Esophagus muscularis mucosa (tissue), 4 donors: ENCODE measurements around the gene TUFT1. TPM values are rescaled to one million over a fixed set of nuclear protein-coding genes. Genes with fewer than 3 reads are reported as not detected.

Experiments used
- DNase-seq: peaks from one replicate; pipeline ENCODE4 v3.0.0-alpha.2; 2017; ENCODE audit errors: extremely low spot score
- H3K27ac ChIP-seq, 4 donors: fragments of 200-600 bp; sonication (generic); replicated peaks in 1 of 4; 1 replicate in 3 of 4; 2 replicates in 1 of 4; pipeline ENCODE4 v1.5.1; 2016 to 2019; ENCODE audit warnings: mild to moderate bottlenecking in 1 of 4
- H3K27me3 ChIP-seq, 4 donors: fragments of 200-600 bp; sonication (generic); one replicate each; pipeline versions ENCODE4 v1.5.1 to v1.6.0; 2016 to 2019
- H3K36me3 ChIP-seq, 4 donors: fragments of 200-600 bp; sonication (generic); one replicate each; pipeline ENCODE4 v1.5.1; 2016 to 2019
- H3K4me1 ChIP-seq, 4 donors: fragments of 200-600 bp; sonication (generic); one replicate each; pipeline ENCODE4 v1.5.1; 2016 to 2019
- H3K4me3 ChIP-seq, 4 donors: fragments of 200-600 bp; sonication (generic); 1 replicate in 2 of 4; 2 replicates in 2 of 4; pipeline ENCODE4 v1.5.1; 2016 to 2019; ENCODE audit warnings: mild to moderate bottlenecking in 4 of 4, moderate library complexity in 1 of 4
- H3K9me3 ChIP-seq, 4 donors: fragments of 200-600 bp; sonication (generic); 1 replicate in 3 of 4; 2 replicates in 1 of 4; pipeline ENCODE4 v1.5.1; 2016 to 2019
- CTCF ChIP-seq, 3 experiments: fragments of 200-600 bp in 2 of 3; fragments of 450-650 bp in 1 of 3; sonication (generic) in 2 of 3; IDR thresholded peaks; one replicate each; pipeline ENCODE4 v1.5.1; 2017 to 2019; ENCODE audit warnings: antibody characterized with exemption in 3 of 3, mild to moderate bottlenecking in 2 of 3, moderate library complexity in 1 of 3
- EP300 ChIP-seq: sonication (generic); formaldehyde crosslinking; IDR thresholded peaks from one replicate; pipeline ENCODE4 v1.6.1; 2017; ENCODE audit warnings: antibody characterized with exemption
- POLR2A ChIP-seq: fragments of 450-650 bp; IDR thresholded peaks from one replicate; pipeline ENCODE4 v1.6.1; 2017; ENCODE audit warnings: antibody characterized with exemption, moderate library complexity, mild to moderate bottlenecking, low read depth
- POLR2AphosphoS5 ChIP-seq, 2 donors: sonication (generic); formaldehyde crosslinking; IDR thresholded peaks; one replicate each; pipeline ENCODE4 v1.6.1; 2017; ENCODE audit warnings: antibody characterized with exemption in 2 of 2
- WGBS: methylation state at CpG from one replicate; pipeline ENCODE4 v1.1.5; 2018; 5-methylcytosine and 5-hydroxymethylcytosine counted together
- intact Hi-C: fragments of 100-400 bp; cut with DNase I; formaldehyde crosslinking; loops from one replicate; pipeline ENCODE4 v1.15.1; 2023
- total RNA-seq, 4 donors: library from RNA; depleted of rRNA; stranded (reverse); fragments of >200 nt; gene quantifications; one replicate each; pipeline versions ENCODE4 v1.1.0 to v1.2.1, GENCODE V29; 2016

Gene TUFT1
- total RNA-seq, 4 donors from 2014 or later = 10.4 to 24.2 (median 15.9) TPM

DNA sequence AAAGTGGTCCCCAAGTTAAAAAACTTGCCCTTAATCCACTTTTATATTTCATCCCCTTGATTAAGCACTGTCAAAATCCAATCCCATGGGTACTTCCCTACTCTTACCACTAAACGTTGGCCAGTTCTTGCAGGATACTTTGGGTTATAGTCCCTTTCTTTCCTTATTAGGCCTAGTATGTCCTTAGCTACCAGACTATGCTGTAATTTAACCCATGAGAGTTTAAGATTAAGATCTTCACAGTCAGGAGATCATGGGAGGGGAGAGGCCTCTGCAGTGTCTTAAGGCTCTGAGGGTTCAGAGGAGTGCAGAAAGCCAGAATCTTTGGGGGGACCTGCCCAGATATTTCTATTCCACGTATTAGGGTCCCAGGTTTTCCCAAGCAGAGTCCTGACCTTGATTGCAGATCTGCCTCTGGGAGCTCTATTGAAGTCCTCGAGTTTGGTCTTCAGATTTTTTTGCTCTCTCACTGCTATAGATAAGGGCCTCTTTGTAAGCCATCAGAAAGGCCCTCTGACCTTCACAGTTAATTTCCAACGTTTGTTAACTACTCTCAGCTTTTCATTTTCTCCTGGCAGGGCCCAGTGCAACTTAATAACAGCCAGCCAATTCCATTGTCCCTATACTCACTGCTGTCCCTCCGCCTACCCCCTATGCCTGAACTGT, 37.9 kb upstream of the TUFT1 start:
- Histone ChIP-seq H3K4me3 (no peak overlapping the region), H3K36me3 (no peaks in the 10 kb centered on the region), H3K9me3 (no peaks in the 10 kb centered on the region), H3K4me1 (no peaks in the 10 kb centered on the region), H3K27me3 (no peaks in the 10 kb centered on the region), H3K27ac (no peak overlapping the region)
- 78% methylated on average over 5 of the region's 5 CpGs for WGBS
- no peak for TF ChIP-seq POLR2AphosphoS5 (IDR thresholded peaks at IDR 0.05)
- TF ChIP-seq EP300 = no peak
- no peak for TF ChIP-seq CTCF (IDR thresholded peaks at IDR 0.05)
- TF ChIP-seq POLR2A = no peak
- intact Hi-C loops = no loop called here
- no peak for DNase-seq

DNA sequence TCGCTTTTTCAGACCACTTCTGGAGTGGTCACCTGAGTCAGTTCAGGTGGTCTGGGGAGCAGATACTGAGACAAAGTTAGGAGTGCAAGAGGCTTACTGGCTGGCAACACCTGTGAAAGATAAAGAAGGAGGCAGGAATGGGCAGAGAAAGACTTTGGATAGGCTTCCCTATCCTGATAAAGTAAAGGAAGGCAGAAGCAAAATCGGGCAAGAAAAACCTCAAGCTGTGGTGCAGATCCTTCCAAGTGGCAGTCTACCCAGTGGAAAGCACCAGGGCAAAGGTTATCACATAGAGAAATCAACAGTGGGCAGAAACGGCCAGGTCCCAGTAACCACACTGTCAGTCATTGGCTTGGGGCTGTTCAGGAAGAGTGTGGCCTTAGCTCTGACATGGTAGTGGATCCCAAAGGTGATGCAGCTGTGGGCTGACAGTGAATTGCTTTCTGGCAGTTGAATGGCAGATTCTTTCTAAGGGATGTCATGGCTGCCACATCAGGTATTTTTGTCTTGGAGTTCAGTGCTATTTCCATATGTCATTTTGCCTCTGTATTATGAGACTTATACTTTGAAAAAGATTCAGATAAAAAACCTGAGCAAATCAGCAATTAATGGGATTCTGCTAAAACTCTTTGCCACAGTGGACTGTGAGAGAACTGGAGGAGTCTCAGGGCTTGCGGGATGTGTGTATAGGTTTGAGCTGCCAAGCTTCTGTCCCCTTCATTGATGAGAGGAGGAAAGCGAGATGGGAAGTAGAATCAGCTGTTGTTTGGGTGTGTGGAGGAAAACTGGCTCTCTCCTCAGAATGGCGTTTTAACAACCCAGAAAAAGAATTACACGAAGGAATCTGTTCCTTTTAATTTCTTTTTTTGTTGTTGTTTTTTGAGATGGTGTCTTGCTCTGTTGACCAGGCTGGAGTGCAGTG, 37.0 kb upstream of the TUFT1 start:
- intact Hi-C loops = no loop called here
- 71% methylated on average over 7 of the region's 7 CpGs for WGBS
- Histone ChIP-seq H3K27ac (no peak overlapping the region), H3K4me3 (no peak overlapping the region), H3K4me1 (no peaks in the 10 kb centered on the region), H3K9me3 (no peaks in the 10 kb centered on the region), H3K27me3 (no peaks in the 10 kb centered on the region), H3K36me3 (no peaks in the 10 kb centered on the region)
- TF ChIP-seq EP300 (no peak), CTCF (IDR thresholded peaks at IDR 0.05) (no peak)
- DNase-seq = no peak

GRCh38 chr1:151504252-151504651, 35.9 kb upstream of the TUFT1 start:
- TF ChIP-seq CTCF (IDR thresholded peaks at IDR 0.05) (no peak), POLR2A (no peak), POLR2AphosphoS5 (IDR thresholded peaks at IDR 0.05) (no peak), EP300 (no peak)
- no peaks in the 10 kb centered on the region for H3K9me3 ChIP-seq
- no peaks in the 10 kb centered on the region for H3K27me3 ChIP-seq
- H3K27ac ChIP-seq = no peak overlapping the region
- H3K4me1 ChIP-seq = no peaks in the 10 kb centered on the region
- WGBS = 56% methylated on average over 3 of the region's 3 CpGs
- no peak for DNase-seq
- no peaks in the 10 kb centered on the region for H3K36me3 ChIP-seq
- H3K4me3 ChIP-seq = no peak overlapping the region
- intact Hi-C loops = no loop called here

DNA sequence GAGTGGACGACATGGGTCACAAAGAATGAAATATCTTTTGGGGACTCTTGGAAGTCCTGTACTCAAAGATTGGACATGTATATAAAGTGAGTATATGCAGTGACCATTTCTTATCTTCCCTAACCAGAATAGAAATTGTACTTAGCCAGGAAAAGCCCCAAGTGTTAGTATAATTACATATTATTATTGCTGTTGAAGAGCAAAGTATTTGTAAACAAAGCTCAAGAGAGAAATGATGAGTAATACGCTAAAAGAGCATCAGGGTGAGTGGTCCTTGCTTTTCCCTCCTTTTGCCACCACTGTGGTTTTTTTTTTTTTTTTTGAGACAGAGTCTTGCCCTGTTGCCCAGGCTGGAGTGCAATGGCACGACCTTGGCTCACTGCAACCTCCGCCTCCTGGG, 35.4 kb upstream of the TUFT1 start:
- intact Hi-C loops = no loop called here
- TF ChIP-seq CTCF (IDR thresholded peaks at IDR 0.05) (no peak), POLR2A (no peak), EP300 (no peak), POLR2AphosphoS5 (IDR thresholded peaks at IDR 0.05) (no peak)
- 96% methylated on average over 4 of the region's 4 CpGs for WGBS
- H3K36me3 ChIP-seq = no peaks in the 10 kb centered on the region
- H3K27ac ChIP-seq = no peak overlapping the region
- no peaks in the 10 kb centered on the region for H3K4me1 ChIP-seq
- H3K27me3 ChIP-seq = no peaks in the 10 kb centered on the region
- no peak for DNase-seq
- no peak overlapping the region for H3K4me3 ChIP-seq
- H3K9me3 ChIP-seq = no peaks in the 10 kb centered on the region
